ENCODE results near the gene LBP.

The LBP gene

GRCh38 chr20:38354227-38354626 lies 7.9 kb downstream of the LBP start:
- H3K79me2 ChIP-seq (ENCODE audit: low read length), result no peaks in the 10 kb centered on the region
- no peak overlapping the region for H2AFZ ChIP-seq (ENCODE audit: low read length)
- H3F3A ChIP-seq (ENCODE audit: insufficient read depth, low read length), result no peaks in the 10 kb centered on the region
- H3K4me2 ChIP-seq (ENCODE audit: low read depth, low read length), result no peak overlapping the region
- no peaks in the 10 kb centered on the region for H3K9me2 ChIP-seq (replicated peaks; ENCODE audit: insufficient read depth, low read length)
- H3K27ac ChIP-seq (ENCODE audit: low read length), result no peak overlapping the region
- 0 out of 2 replicates have a peak, but pooled peaks cover 4% of the 10 kb centered on the region for H3K27me3 ChIP-seq (replicated peaks; ENCODE audit: insufficient read depth, low read length)
- TF ChIP-seq, protein P1, sequence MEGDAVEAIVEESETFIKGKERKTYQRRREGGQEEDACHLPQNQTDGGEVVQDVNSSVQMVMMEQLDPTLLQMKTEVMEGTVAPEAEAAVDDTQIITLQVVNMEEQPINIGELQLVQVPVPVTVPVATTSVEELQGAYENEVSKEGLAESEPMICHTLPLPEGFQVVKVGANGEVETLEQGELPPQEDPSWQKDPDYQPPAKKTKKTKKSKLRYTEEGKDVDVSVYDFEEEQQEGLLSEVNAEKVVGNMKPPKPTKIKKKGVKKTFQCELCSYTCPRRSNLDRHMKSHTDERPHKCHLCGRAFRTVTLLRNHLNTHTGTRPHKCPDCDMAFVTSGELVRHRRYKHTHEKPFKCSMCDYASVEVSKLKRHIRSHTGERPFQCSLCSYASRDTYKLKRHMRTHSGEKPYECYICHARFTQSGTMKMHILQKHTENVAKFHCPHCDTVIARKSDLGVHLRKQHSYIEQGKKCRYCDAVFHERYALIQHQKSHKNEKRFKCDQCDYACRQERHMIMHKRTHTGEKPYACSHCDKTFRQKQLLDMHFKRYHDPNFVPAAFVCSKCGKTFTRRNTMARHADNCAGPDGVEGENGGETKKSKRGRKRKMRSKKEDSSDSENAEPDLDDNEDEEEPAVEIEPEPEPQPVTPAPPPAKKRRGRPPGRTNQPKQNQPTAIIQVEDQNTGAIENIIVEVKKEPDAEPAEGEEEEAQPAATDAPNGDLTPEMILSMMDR (IDR thresholded peaks at IDR 0.05; ENCODE audit: low read length), result no peak
- TF ChIP-seq EZH2phosphoT487 (IDR thresholded peaks at IDR 0.05; ENCODE audit: low read length) (no peak), EZH2 (optimal IDR thresholded peaks at IDR 0.05; ENCODE audit: low read depth, low read length) (no peak)
- no peak overlapping the region for H3K9ac ChIP-seq (ENCODE audit: low read length)
- H3K4me3 ChIP-seq (ENCODE audit: low read length), result no peak overlapping the region
- H4K20me1 ChIP-seq (ENCODE audit: insufficient read depth, low read length), result no peaks in the 10 kb centered on the region
- DNase-seq, result no peak
- no peaks in the 10 kb centered on the region for H3K4me1 ChIP-seq (ENCODE audit: low read length)
- no peaks in the 10 kb centered on the region for H3K36me3 ChIP-seq (replicated peaks; ENCODE audit: insufficient read depth, low read length)
- no peaks in the 10 kb centered on the region for H3K9me3 ChIP-seq (replicated peaks; ENCODE audit: insufficient read depth, low read length)

GRCh38 chr20:38355161-38356012 lies 9.1 kb downstream of the LBP start:
- no peak for DNase-seq
- H3K9me2 ChIP-seq (replicated peaks; ENCODE audit: insufficient read depth, low read length), result no peaks in the 10 kb centered on the region
- H3K36me3 ChIP-seq (replicated peaks; ENCODE audit: insufficient read depth, low read length), result no peaks in the 10 kb centered on the region
- H3K27me3 ChIP-seq (replicated peaks; ENCODE audit: insufficient read depth, low read length), result no peaks in the 10 kb centered on the region
- no peak overlapping the region for H3K9ac ChIP-seq (ENCODE audit: low read length)
- no peaks in the 10 kb centered on the region for H3F3A ChIP-seq (ENCODE audit: insufficient read depth, low read length)
- TF ChIP-seq, protein P1 (IDR thresholded peaks at IDR 0.05; ENCODE audit: low read length), result no peak
- TF ChIP-seq EZH2phosphoT487 (IDR thresholded peaks at IDR 0.05; ENCODE audit: low read length), result no peak
- no peak for TF ChIP-seq EZH2 (optimal IDR thresholded peaks at IDR 0.05; ENCODE audit: low read depth, low read length)
- H3K9me3 ChIP-seq (replicated peaks; ENCODE audit: insufficient read depth, low read length), result no peaks in the 10 kb centered on the region
- no peaks in the 10 kb centered on the region for H4K20me1 ChIP-seq (ENCODE audit: insufficient read depth, low read length)
- no peak overlapping the region for H3K27ac ChIP-seq (ENCODE audit: low read length)
- H2AFZ ChIP-seq (ENCODE audit: low read length), result no peak overlapping the region
- no peak overlapping the region for H3K4me2 ChIP-seq (ENCODE audit: low read depth, low read length)
- no peaks in the 10 kb centered on the region for H3K4me1 ChIP-seq (ENCODE audit: low read length)
- H3K79me2 ChIP-seq (ENCODE audit: low read length), result no peaks in the 10 kb centered on the region
- no peak overlapping the region for H3K4me3 ChIP-seq (ENCODE audit: low read length)

- no peaks in the 10 kb centered on the region for H3F3A ChIP-seq (ENCODE audit: insufficient read depth, low read length)
- no peaks in the 10 kb centered on the region for H3K4me1 ChIP-seq (ENCODE audit: low read length)
- H3K9me3 ChIP-seq (replicated peaks; ENCODE audit: insufficient read depth, low read length), result no peaks in the 10 kb centered on the region
- TF ChIP-seq EZH2phosphoT487 (IDR thresholded peaks at IDR 0.05; ENCODE audit: low read length) (no peak), EZH2 (optimal IDR thresholded peaks at IDR 0.05; ENCODE audit: low read depth, low read length) (no peak)
- TF ChIP-seq, protein P1 (IDR thresholded peaks at IDR 0.05; ENCODE audit: low read length), result no peak
- H3K36me3 ChIP-seq (replicated peaks; ENCODE audit: insufficient read depth, low read length), result no peaks in the 10 kb centered on the region
- H2AFZ ChIP-seq (ENCODE audit: low read length), result no peak overlapping the region
- H3K79me2 ChIP-seq (ENCODE audit: low read length), result no peaks in the 10 kb centered on the region
- no peaks in the 10 kb centered on the region for H4K20me1 ChIP-seq (ENCODE audit: insufficient read depth, low read length)
- no peak overlapping the region for H3K4me3 ChIP-seq (ENCODE audit: low read length)
- no peak overlapping the region for H3K4me2 ChIP-seq (ENCODE audit: low read depth, low read length)
- no peak for DNase-seq
- H3K27me3 ChIP-seq (replicated peaks; ENCODE audit: insufficient read depth, low read length), result no peaks in the 10 kb centered on the region
- H3K27ac ChIP-seq (ENCODE audit: low read length), result no peak overlapping the region
- H3K9ac ChIP-seq (ENCODE audit: low read length), result no peak overlapping the region
- no peaks in the 10 kb centered on the region for H3K9me2 ChIP-seq (replicated peaks; ENCODE audit: insufficient read depth, low read length)
Observed at GRCh38 chr20:38357653-38358207, 11.4 kb downstream of the LBP start.

Data from MM.1S (cell line).